Brain microvascular endothelial cell (primary cell): ENCODE measurements around the gene CNNM2.
"Not testable (repeated sequence)": the region's sequence is repeated elsewhere in the genome, so short reads cannot be mapped to it uniquely, and the experiment has no call there.

Experiments
- DNase-seq: peaks from one replicate; pipeline ENCODE4 v3.0.0-alpha.2; 2020
- H3K27ac ChIP-seq: fragments of 250-450 bp; sonication (Bioruptor Pico); 2 replicates; pipeline ENCODE4 v1.5.1; 2020; ENCODE audit warnings: mild to moderate bottlenecking, moderate library complexity
- H3K27me3 ChIP-seq: fragments of 250-450 bp; sonication (Bioruptor Pico); replicated peaks from 2 replicates; pipeline ENCODE4 v1.5.1; 2020; ENCODE audit warnings: mild to moderate bottlenecking
- H3K36me3 ChIP-seq: fragments of 250-450 bp; sonication (Bioruptor Pico); replicated peaks from 2 replicates; pipeline ENCODE4 v1.5.1; 2020; ENCODE audit warnings: mild to moderate bottlenecking
- H3K4me3 ChIP-seq: 2 replicates; pipeline ENCODE4 v1.5.1; 2011; ENCODE audit warnings: low read depth, mild to moderate bottlenecking, control low read depth, low read length, moderate library complexity
- CTCF ChIP-seq: IDR thresholded peaks from 2 replicates; pipeline ENCODE4 v1.5.1; 2011; ENCODE audit warnings: low read depth, mild to moderate bottlenecking, moderate library complexity, low read length, control low read depth, inconsistent platforms; ENCODE audit errors: missing control alignments
- in situ Hi-C: cut with HindIII; loops from 2 replicates; pipeline ENCODE4 v1.10.0; 2017; ENCODE audit warnings: low sequenced_read_pairs, low pct_ligation_motif_present

CNNM2 gene

GRCh38 chr10:102975483-102976379 is 57.6 kb downstream of the CNNM2 start:
- in situ Hi-C loops, result no loop called here
- Histone ChIP-seq H3K27ac (no peak overlapping the region), H3K36me3 (no peaks in the 10 kb centered on the region), H3K27me3 (no peaks in the 10 kb centered on the region), H3K4me3 (no peak overlapping the region)
- TF ChIP-seq CTCF, result no peak
- DNase-seq, result no peak

DNA sequence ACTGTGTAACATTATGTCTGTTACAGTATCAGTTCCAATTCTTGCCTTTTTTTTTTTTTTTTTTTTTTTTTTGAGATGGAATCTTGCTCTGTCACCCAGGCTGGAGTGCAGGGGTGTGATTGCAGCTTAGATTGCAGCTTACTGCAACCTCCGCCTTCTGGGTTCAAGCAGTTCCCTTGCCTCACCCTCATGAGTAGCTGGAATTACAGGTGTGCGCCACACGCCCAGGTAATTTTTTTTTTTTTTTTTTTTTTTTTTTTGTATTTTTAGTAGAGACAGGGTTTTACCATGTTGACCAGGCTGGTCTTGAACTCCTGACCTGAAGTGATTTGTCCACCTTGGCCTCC is 58.3 kb downstream of the CNNM2 start:
- DNase-seq, H3K27me3 ChIP-seq, in situ Hi-C loops, H3K27ac ChIP-seq, H3K4me3 ChIP-seq, H3K36me3 ChIP-seq: not testable (repeated sequence)

DNA sequence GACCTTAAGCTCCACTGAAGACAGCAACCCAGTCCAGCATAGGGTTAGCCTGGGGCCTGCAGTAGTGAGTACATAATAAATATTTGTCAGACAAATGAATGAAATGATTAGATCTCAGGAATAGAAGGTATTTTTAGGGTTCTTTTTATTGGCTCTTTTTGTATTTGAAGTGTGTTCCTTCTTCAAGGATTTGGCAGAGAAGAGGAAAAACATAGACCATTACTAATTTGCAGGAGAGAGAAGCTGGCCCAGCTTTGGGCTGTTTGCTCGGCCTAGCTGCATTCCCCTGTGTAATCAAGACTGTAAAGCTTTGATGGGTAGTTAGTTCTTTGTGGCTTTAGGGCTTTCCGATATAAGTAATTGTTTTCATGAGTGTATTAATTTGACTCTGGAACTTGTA is 64.2 kb downstream of the CNNM2 start:
- Histone ChIP-seq H3K36me3 (no peaks in the 10 kb centered on the region), H3K27me3 (no peaks in the 10 kb centered on the region), H3K27ac (no peak overlapping the region), H3K4me3 (no peak overlapping the region)
- TF ChIP-seq CTCF, result no peak
- no peak for DNase-seq
- in situ Hi-C loops, result no loop called here

DNA sequence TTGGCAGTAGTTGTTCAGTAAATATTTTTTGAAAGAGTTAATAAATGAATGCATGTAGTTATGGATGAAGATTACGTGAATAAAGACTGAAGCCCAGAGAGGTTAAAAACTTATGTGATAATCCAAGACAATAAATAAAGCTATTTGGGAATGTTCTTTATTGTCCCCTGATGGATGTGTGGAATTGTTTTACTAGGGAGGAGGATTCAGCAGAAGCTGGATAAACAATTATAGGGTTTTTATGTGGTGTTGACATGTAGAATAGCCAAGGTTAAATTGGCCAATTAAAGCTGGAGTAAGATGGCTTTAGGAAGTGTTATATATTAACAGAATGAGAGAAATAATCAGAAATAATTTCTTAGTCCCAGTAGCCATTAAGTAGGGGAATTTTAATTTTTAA is 66.0 kb downstream of the CNNM2 start:
- Histone ChIP-seq H3K36me3 (no peaks in the 10 kb centered on the region), H3K27me3 (no peaks in the 10 kb centered on the region), H3K4me3 (no peak overlapping the region), H3K27ac (no peak overlapping the region)
- in situ Hi-C loops, result no loop called here
- no peak for DNase-seq
- no peak for TF ChIP-seq CTCF

DNA sequence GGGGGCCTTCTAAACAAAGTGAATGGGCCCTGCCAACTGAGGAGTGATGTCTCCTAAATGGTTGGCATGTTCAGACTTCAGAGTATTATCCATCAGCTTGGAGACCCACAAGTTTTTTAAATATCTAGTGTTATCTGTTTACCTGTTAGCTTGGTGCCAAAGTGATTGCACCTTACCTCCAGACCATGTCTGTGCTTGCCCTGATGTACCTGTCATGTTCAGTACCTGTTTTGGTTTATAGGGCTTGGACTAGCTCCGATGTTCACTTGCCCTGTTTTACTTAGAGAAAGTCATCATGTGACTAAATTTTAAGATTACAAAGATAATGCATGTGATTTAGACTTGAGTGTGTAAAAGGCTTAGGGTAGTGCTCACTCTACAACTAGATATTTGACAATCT is 67.7 kb downstream of the CNNM2 start:
- TF ChIP-seq CTCF, result no peak
- H3K27ac ChIP-seq, result no peak overlapping the region
- H3K36me3 ChIP-seq, result no peaks in the 10 kb centered on the region
- H3K27me3 ChIP-seq, result no peaks in the 10 kb centered on the region
- H3K4me3 ChIP-seq, result no peak overlapping the region
- DNase-seq, result no peak
- in situ Hi-C loops, result no loop called here

- no peak overlapping the region for H3K4me3 ChIP-seq
- H3K27me3 ChIP-seq, result no peaks in the 10 kb centered on the region
- in situ Hi-C loops, result no loop called here
- TF ChIP-seq CTCF, result no peak
- H3K27ac ChIP-seq, result no peak overlapping the region
- peak; percentile 40 for DNase-seq
- H3K36me3 ChIP-seq, result no peaks in the 10 kb centered on the region
Measured at GRCh38 chr10:102988404-102989314, 70.6 kb downstream of the CNNM2 start.
